AG04450 (cell line): ENCODE results near the gene OBI1. TPM values are rescaled to one million over a fixed set of nuclear protein-coding genes. Genes with fewer than 3 reads are reported as not detected.

Experiments used
- CTCF ChIA-PET: fragments of 300-600, 350-600 bp; formaldehyde crosslinking; extraction: SDS; loops from one replicate; lab custom pipeline; 2022; ENCODE audit warnings: antibody characterized with exemption, inconsistent platforms; lab: Charles Lee
- POLR2A ChIA-PET: fragments of 350-600 bp; formaldehyde crosslinking; extraction: SDS; loops from one replicate; lab custom pipeline; 2021; ENCODE audit warnings: antibody characterized with exemption, inconsistent platforms; lab: Yijun Ruan, JAX
- DNase-seq: peaks from one replicate; pipeline ENCODE4 v3.0.0-alpha.2; 2011; ENCODE audit warnings: low read depth, low spot score
- H3K27ac ChIP-seq: one replicate; pipeline ENCODE4 v1.5.1; 2012; ENCODE audit warnings: low read depth, low read length, control low read depth
- H3K27me3 ChIP-seq: one replicate; pipeline ENCODE4 v1.6.0; 2012; ENCODE audit warnings: low read length; ENCODE audit not compliant: control insufficient read depth, insufficient read depth
- H3K4me3 ChIP-seq: 2 replicates; pipeline ENCODE4 v1.5.1; 2011; ENCODE audit warnings: mild to moderate bottlenecking, low read depth, low read length, control low read depth
- H3K9me3 ChIP-seq: 2 replicates; pipeline ENCODE4 v1.5.1; 2012; ENCODE audit warnings: low read length; ENCODE audit not compliant: control insufficient read depth, insufficient read depth
- polyA plus RNA-seq: library from polyadenylated mRNA; depleted of rRNA; stranded (reverse); fragments of >200 nt; gene quantifications from 2 replicates; pipeline ENCODE4 v1.2.3, GENCODE V29; 2011
- TF ChIP-seq, protein P1 (sequence below): IDR thresholded peaks from 2 replicates; pipeline ENCODE4 v1.5.1; 2011; ENCODE audit warnings: low read depth, low read length, control low read depth, inconsistent platforms

Gene OBI1
- polyA plus RNA-seq, 1 experiment = 13.6 TPM

DNA sequence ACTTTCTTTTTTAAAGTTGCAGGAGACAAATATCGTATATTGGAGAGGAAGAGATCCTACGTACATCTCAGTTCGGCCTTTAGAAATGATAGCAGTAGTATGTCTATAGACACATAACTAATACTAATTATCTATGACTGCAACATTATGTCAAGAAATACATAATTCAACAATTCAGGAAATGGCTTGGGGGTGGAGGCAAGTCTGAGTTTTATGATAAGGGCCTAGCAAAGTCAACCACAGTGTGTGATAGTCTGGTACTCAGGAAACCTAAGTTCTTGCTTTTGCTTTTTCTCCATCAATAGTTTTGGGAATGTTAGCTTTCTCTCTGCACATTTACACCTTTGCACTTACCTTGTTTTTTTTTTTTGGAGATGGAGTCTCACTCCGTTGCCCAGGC is 27.5 kb upstream of the OBI1 start:
- no peak overlapping the region for H3K4me3 ChIP-seq
- H3K9me3 ChIP-seq = no peaks in the 10 kb centered on the region
- H3K27me3 ChIP-seq = no peaks in the 10 kb centered on the region
- POLR2A ChIA-PET = no interaction called here
- CTCF ChIA-PET = interaction anchor here (0.6 kb wide), 1 partner anchor 565 kb away, joined by 3 read pairs; no protein-coding TSS in a partner anchor
- no peak overlapping the region for H3K27ac ChIP-seq
- TF ChIP-seq, protein P1, sequence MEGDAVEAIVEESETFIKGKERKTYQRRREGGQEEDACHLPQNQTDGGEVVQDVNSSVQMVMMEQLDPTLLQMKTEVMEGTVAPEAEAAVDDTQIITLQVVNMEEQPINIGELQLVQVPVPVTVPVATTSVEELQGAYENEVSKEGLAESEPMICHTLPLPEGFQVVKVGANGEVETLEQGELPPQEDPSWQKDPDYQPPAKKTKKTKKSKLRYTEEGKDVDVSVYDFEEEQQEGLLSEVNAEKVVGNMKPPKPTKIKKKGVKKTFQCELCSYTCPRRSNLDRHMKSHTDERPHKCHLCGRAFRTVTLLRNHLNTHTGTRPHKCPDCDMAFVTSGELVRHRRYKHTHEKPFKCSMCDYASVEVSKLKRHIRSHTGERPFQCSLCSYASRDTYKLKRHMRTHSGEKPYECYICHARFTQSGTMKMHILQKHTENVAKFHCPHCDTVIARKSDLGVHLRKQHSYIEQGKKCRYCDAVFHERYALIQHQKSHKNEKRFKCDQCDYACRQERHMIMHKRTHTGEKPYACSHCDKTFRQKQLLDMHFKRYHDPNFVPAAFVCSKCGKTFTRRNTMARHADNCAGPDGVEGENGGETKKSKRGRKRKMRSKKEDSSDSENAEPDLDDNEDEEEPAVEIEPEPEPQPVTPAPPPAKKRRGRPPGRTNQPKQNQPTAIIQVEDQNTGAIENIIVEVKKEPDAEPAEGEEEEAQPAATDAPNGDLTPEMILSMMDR = no peak
- DNase-seq = no peak

- no peaks in the 10 kb centered on the region for H3K9me3 ChIP-seq
- TF ChIP-seq, protein P1 = no peak
- H3K27ac ChIP-seq = no peak overlapping the region
- ChIA-PET CTCF (no interaction called here), POLR2A (no interaction called here)
- no peaks in the 10 kb centered on the region for H3K27me3 ChIP-seq
- no peak overlapping the region for H3K4me3 ChIP-seq
- DNase-seq = no peak
These were observed 21.8 kb upstream of the OBI1 start for GRCh38 chr13:78680576-78681350.

GRCh38 chr13:78680115-78680561 is 21.2 kb upstream of the OBI1 start:
- no peak for DNase-seq
- CTCF ChIA-PET = interaction anchor here (0.5 kb wide), 1 partner anchor 932 kb away, joined by 3 read pairs; no protein-coding TSS in a partner anchor
- no peaks in the 10 kb centered on the region for H3K9me3 ChIP-seq
- H3K27me3 ChIP-seq = no peaks in the 10 kb centered on the region
- TF ChIP-seq, protein P1 = no peak
- POLR2A ChIA-PET = no interaction called here
- no peak overlapping the region for H3K27ac ChIP-seq
- H3K4me3 ChIP-seq = no peak overlapping the region

- CTCF ChIA-PET = interaction anchor here (0.5 kb wide), 1 partner anchor 931 kb away, joined by 3 read pairs; no protein-coding TSS in a partner anchor
- no peak overlapping the region for H3K4me3 ChIP-seq
- TF ChIP-seq, protein P1 = no peak
- H3K27me3 ChIP-seq = peaks cover 5% of the 10 kb centered on the region
- H3K27ac ChIP-seq = no peak overlapping the region
- H3K9me3 ChIP-seq = no peaks in the 10 kb centered on the region
- POLR2A ChIA-PET = no interaction called here
- no peak for DNase-seq
These were observed 20.4 kb upstream of the OBI1 start for GRCh38 chr13:78679329-78679728.

DNA sequence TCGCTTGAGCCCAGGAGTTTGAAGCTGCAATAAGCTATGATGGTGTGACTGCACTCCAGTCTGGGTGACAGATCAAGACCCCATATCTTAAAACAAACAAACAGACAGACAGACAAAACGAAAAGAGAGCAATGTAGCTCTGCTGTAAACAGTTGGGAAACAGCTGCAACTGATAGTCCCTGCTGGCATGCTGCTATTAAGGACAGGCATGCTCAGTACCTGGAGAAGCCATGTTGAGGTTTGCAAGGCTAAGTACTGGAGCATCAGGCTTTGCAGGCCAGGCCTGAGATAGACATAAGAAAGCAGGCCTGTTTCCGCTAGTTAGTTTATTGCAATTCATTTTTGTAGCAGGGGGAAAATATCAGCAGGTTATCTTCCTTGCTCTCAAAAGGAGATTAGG is 16.2 kb upstream of the OBI1 start:
- no peak overlapping the region for H3K4me3 ChIP-seq
- peaks cover 22% of the 10 kb centered on the region for H3K27me3 ChIP-seq
- DNase-seq = no peak
- no peaks in the 10 kb centered on the region for H3K9me3 ChIP-seq
- TF ChIP-seq, protein P1 = no peak
- ChIA-PET CTCF (no interaction called here), POLR2A (no interaction called here)
- H3K27ac ChIP-seq = no peak overlapping the region
